ENCODE measurements around the gene RGS7BP.

- TF ChIP-seq CTCF (IDR thresholded peaks at IDR 0.05): no peak
- TF ChIP-seq POLR2A (IDR thresholded peaks at IDR 0.05): no peak
These were observed 143.7 kb downstream of the RGS7BP start for GRCh38 chr5:64649512-64649911.
